ENCODE results near the gene MIB2. TPM values are rescaled to one million over a fixed set of nuclear protein-coding genes. Genes with fewer than 3 reads are reported as not detected.

Gene MIB2
- polyA plus RNA-seq, 1 of the 3 experiments (the other 2 are of a cell fraction), result 45.4 TPM

DNA sequence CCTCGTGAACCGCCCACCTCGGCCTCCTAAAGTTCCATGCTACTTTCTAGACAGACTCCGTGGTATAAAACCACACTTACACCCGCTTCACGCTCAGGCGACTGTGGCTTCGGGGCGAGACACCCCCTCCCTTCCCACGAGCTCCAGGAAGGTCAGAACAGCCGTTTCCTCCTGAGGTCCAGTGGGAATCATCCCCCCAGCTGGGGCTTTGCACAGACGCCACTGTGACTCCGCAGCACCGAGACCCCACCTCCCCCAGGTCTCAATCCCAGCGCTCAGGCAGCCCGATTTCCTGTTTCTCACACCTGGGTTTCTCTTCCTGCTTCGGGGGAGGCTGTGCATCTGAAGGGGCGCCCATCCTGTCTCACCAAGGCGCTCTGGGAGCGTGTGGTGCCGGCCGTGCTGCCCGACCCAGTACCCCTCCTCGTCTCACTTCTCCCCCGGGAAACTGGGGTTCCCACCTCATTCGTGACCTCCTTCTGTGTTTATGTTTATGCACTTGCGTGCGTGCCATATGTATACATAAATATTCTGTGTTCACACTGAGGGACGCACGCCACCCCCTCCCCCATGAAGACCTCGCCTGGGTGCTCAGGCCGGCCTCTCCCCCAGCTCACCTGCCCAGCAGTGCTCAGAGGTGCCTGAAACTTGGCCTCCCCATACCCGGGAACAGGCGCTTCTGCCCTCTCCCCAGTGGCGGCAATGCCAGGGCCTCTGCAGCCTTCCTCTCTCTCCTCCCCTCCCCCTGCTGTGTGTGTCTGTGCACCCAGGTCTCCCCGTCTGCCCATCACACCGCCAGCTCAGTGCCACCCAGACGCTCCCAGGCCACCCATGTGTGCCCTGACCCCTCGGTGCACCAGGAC is 62.6 kb downstream of the MIB2 start (continued):
- TF ChIP-seq, protein P1, sequence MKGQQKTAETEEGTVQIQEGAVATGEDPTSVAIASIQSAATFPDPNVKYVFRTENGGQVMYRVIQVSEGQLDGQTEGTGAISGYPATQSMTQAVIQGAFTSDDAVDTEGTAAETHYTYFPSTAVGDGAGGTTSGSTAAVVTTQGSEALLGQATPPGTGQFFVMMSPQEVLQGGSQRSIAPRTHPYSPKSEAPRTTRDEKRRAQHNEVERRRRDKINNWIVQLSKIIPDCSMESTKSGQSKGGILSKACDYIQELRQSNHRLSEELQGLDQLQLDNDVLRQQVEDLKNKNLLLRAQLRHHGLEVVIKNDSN (IDR thresholded peaks at IDR 0.05; ENCODE audit: borderline replicate concordance, low read depth), result no peak
- TF ChIP-seq TAF1 (IDR thresholded peaks at IDR 0.05; ENCODE audit: borderline replicate concordance, low read depth, low read length) (no peak), RCOR1 (IDR thresholded peaks at IDR 0.05; ENCODE audit: low read length) (no peak), CHD2 (IDR thresholded peaks at IDR 0.05; ENCODE audit: low read length, partially characterized antibody) (no peak), POLR2AphosphoS5 (IDR thresholded peaks at IDR 0.05; ENCODE audit: low read depth, low read length) (no peak), FOXM1 (IDR thresholded peaks at IDR 0.05; ENCODE audit: low read depth) (no peak), GATA2 (CRISPR knock-in tag; IDR thresholded peaks at IDR 0.05) (no peak), NRF1 (IDR thresholded peaks at IDR 0.05; ENCODE audit: low read depth, low read length) (no peak), SMC3 (IDR thresholded peaks at IDR 0.05; ENCODE audit: low read depth, low read length) (no peak)
- TF ChIP-seq, protein P2, sequence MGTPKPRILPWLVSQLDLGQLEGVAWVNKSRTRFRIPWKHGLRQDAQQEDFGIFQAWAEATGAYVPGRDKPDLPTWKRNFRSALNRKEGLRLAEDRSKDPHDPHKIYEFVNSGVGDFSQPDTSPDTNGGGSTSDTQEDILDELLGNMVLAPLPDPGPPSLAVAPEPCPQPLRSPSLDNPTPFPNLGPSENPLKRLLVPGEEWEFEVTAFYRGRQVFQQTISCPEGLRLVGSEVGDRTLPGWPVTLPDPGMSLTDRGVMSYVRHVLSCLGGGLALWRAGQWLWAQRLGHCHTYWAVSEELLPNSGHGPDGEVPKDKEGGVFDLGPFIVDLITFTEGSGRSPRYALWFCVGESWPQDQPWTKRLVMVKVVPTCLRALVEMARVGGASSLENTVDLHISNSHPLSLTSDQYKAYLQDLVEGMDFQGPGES (IDR thresholded peaks at IDR 0.05; ENCODE audit: low read depth, low read length), result no peak

DNA sequence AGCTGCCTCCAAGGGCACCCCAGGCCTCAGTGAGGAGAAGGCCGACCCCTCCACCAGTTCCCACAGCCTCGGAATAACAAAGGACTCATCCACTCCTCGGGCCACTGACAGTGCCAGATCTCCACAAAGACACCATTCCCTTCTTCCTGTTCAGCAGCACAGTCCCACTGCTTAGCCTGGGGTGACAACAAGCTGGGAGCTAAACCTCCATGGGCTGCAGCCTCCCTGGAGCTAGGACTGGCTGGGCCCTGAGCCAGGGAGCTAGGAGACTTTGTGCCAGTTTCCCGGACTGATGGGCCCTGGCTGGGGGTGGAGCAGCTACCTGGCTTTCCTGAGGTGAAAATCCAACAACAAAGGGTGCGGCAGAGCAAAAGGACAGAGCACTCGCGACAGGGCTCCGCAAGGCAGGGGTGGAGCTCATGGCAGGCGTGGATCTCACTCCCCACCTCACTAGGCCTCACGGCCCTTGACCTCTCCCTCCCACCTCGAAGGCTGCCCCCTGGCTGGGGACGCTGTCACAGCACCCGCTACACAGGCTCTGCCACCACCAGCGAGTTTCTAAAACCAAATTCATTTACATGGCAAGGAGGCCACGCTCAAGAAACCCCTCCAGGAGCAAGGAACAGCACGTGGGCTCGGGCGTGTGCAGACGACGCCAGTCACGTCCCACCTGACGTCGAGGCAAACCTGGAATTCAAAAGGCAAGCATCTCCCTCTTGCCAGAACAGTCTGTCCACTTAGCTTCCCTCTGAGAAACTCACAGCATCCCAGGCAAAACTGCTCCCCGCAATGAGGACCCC is 63.5 kb downstream of the MIB2 start:
- 94% methylated on average over 20 of the region's 24 CpGs for WGBS (ENCODE audit: low lambda C conversion rate)
- H3K27me3 ChIP-seq (ENCODE audit: insufficient read depth), result no peaks in the 10 kb centered on the region
- no peaks in the 10 kb centered on the region for H3K36me3 ChIP-seq (replicated peaks in 1 of 2; ENCODE audit: control insufficient read depth in 1 of 2, insufficient read depth in 2 of 2, low read length in 1 of 2)
- no peak overlapping the region for H3K4me3 ChIP-seq (ENCODE audit: low read depth in 2 of 2, low read length in 1 of 2)
- H3K9me2 ChIP-seq, result no peaks in the 10 kb centered on the region
- H3K4me2 ChIP-seq, result no peak overlapping the region
- H3K4me1 ChIP-seq (ENCODE audit: control insufficient read depth in 1 of 2, insufficient read depth in 2 of 2, low read depth in 1 of 2, low read length in 1 of 2), result no peaks in the 10 kb centered on the region; a peak in 1 of 4 replicates
- H2AFZ ChIP-seq (ENCODE audit: low read depth), result no peak overlapping the region
- POLR2A ChIA-PET, result no interaction called here
- H3F3A ChIP-seq (replicated peaks; ENCODE audit: insufficient read depth), result no peaks in the 10 kb centered on the region
- H3K9ac ChIP-seq, result no peak overlapping the region
- peak; percentile 58 for DNase-seq
- CTCF ChIA-PET, result interaction anchor here (1.0 to 1.3 kb wide), 2 partner anchors 13 to 95 kb away, joined by 4 to 7 read pairs; no protein-coding TSS in a partner anchor
- H3K9me3 ChIP-seq, result no peaks in the 10 kb centered on the region
- H3K27ac ChIP-seq (ENCODE audit: low read depth in 2 of 2, low read length in 1 of 2), result no peak overlapping the region; a peak in 1 of 4 replicates
- H3K79me2 ChIP-seq (ENCODE audit: insufficient read depth), result peaks cover 64% of the 10 kb centered on the region
- H4K20me1 ChIP-seq (ENCODE audit: insufficient read depth), result 0 out of 2 replicates have a peak, but pooled peaks cover 11% of the 10 kb centered on the region
- TF ChIP-seq, protein P3, sequence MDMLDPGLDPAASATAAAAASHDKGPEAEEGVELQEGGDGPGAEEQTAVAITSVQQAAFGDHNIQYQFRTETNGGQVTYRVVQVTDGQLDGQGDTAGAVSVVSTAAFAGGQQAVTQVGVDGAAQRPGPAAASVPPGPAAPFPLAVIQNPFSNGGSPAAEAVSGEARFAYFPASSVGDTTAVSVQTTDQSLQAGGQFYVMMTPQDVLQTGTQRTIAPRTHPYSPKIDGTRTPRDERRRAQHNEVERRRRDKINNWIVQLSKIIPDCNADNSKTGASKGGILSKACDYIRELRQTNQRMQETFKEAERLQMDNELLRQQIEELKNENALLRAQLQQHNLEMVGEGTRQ (IDR thresholded peaks at IDR 0.05; ENCODE audit: borderline replicate concordance, low read depth, low read length), result no peak
- TF ChIP-seq RXRA (IDR thresholded peaks at IDR 0.05; ENCODE audit: borderline replicate concordance, low read depth) (no peak), NRF1 (IDR thresholded peaks at IDR 0.05; ENCODE audit: low read depth, low read length) (no peak), NFIC (IDR thresholded peaks at IDR 0.05; ENCODE audit: borderline replicate concordance) (no peak), SIN3A (IDR thresholded peaks at IDR 0.05; ENCODE audit: borderline replicate concordance, low read depth, low read length) (no peak)
- TF ChIP-seq, protein P4, sequence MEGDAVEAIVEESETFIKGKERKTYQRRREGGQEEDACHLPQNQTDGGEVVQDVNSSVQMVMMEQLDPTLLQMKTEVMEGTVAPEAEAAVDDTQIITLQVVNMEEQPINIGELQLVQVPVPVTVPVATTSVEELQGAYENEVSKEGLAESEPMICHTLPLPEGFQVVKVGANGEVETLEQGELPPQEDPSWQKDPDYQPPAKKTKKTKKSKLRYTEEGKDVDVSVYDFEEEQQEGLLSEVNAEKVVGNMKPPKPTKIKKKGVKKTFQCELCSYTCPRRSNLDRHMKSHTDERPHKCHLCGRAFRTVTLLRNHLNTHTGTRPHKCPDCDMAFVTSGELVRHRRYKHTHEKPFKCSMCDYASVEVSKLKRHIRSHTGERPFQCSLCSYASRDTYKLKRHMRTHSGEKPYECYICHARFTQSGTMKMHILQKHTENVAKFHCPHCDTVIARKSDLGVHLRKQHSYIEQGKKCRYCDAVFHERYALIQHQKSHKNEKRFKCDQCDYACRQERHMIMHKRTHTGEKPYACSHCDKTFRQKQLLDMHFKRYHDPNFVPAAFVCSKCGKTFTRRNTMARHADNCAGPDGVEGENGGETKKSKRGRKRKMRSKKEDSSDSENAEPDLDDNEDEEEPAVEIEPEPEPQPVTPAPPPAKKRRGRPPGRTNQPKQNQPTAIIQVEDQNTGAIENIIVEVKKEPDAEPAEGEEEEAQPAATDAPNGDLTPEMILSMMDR (IDR thresholded peaks at IDR 0.05), result peak; percentile 16; the same call in 1 of the 2 replicates

Data from SK-N-SH (cell line).